Measurements from ENCODE around the gene CD300A.

The CD300A gene

DNA sequence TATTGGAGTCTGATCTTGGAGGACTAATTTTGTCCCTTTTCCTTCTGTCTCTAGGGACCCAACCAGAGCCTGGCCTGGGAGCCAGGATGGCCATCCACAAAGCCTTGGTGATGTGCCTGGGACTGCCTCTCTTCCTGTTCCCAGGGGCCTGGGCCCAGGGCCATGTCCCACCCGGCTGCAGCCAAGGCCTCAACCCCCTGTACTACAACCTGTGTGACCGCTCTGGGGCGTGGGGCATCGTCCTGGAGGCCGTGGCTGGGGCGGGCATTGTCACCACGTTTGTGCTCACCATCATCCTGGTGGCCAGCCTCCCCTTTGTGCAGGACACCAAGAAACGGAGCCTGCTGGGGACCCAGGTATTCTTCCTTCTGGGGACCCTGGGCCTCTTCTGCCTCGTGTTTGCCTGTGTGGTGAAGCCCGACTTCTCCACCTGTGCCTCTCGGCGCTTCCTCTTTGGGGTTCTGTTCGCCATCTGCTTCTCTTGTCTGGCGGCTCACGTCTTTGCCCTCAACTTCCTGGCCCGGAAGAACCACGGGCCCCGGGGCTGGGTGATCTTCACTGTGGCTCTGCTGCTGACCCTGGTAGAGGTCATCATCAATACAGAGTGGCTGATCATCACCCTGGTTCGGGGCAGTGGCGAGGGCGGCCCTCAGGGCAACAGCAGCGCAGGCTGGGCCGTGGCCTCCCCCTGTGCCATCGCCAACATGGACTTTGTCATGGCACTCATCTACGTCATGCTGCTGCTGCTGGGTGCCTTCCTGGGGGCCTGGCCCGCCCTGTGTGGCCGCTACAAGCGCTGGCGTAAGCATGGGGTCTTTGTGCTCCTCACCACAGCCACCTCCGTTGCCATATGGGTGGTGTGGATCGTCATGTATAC is 26.5 kb upstream of the CD300A start:
- no peak for DNase-seq (ENCODE audit: low read depth in 2 of 2)

- no peak for DNase-seq (ENCODE audit: low read depth in 2 of 2)
Measured at GRCh38 chr17:74441537-74441936, 24.9 kb upstream of the CD300A start.

GRCh38 chr17:74442291-74442669 is 24.2 kb upstream of the CD300A start:
- no peak for DNase-seq (ENCODE audit: low read depth in 2 of 2)

DNA sequence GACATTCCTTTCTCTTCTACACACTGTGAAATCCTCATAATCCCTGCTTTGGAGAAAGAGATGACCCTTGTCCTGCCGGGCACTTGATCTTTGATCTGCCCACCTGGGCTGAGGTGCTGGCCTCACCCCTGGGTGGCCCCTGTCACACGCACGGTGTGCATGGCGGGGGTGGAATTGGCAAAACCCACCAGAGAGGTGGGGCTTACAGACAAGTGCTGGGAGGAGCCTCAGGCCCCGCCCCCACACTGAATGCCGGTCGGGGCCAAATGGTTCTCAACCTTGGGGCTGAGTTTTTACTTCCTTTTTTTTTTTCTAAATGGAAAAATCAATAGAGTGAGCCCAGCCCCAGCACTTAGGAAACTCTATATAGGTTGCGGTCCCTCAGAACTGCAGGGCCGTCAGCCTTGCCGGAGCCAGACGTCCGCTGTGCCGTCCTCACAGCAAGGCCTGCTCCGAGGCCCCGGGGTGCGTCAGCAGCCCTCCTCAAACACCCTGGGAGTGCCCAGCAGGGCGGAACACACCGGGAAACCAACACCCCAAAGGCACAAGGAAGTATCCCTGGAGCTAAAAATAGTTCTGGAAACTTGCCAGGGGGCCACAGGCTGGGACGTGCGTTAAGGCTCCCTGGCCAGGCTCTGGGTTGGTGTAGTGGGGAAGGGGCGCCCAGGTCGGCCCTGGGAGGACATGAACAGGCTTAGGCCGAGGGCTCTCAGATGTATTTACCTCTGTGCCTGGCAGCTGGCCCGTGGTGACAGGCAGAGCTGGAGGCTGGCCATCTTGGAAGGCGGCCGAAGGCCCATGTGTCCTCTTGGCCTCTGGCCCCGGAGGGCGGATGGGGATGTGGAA is 23.5 kb upstream of the CD300A start:
- no peak for DNase-seq (ENCODE audit: low read depth in 2 of 2)

- DNase-seq (ENCODE audit: low read depth in 2 of 2), result no peak
Measured at GRCh38 chr17:74443516-74444296, 22.7 kb upstream of the CD300A start.

DNA sequence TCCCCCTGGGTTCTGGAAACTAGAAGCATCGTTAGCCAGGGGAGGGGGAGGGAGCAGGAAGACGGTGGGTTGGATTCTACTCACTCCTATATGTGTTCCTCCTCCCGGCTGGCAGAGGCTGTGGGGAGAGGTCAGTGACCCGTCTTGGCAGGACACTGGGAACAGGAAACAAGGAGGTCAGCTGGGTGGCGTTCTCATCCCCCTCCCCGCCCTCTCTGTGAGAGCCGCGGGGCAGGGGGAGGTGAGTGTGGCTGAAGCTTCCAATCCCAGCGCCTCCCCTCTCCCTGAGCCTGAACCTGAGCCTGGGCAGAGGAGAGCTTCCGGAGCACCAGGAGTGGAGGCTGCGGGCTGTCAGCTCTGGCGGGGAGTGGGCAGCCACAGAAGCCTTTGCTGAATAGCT is 22.0 kb upstream of the CD300A start:
- DNase-seq (ENCODE audit: low read depth in 2 of 2), result no peak

DNA sequence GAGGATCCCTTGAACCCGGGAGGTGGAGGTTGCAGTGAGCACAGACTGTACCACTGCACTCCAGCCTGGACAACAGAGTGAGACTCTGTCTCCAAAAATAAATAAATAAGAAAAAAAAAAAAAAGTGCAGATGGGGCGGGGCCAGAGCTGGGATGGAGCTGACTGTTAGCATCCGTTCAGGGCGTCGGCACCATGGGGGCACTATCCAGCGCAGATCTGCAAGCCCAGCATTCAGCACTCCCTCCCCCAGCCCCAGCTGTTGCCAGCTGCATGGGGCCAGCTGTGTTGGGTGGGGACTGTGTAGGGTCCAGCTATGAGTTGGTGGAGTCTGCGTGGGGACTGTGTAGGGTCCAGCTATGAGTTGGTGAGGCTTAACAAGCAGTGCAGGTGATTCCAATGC is 21.3 kb upstream of the CD300A start:
- no peak for DNase-seq (ENCODE audit: low read depth in 2 of 2)

- DNase-seq (ENCODE audit: low read depth in 2 of 2), result no peak
Measured at GRCh38 chr17:74446551-74447500, 19.6 kb upstream of the CD300A start.

DNA sequence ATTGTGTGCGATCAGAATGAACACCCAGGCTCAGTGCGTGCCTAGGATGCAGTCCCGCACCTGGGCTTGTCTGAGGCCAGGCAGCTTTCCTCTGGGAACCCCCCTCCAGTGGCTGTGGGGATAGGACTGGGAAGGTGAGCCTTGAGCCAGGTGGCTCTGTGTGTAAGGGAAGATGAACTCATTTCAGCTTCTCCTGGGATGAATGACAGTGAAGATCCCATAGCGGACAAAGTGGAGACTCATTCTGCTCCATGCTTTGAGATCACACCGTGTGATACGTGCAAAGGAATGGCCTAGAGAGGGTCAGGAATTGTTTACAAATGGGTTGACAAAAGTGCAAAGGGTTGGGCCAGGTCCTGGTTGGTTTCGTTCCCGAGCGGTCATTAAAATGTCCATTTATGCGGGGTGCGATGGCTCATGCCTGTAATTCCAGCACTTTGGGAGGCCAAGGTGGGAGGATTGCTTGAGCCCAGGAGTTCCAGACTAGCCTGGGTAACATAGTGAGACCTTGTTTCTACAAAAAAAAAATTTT is 18.7 kb upstream of the CD300A start:
- DNase-seq (ENCODE audit: low read depth in 2 of 2), result no peak

DNA sequence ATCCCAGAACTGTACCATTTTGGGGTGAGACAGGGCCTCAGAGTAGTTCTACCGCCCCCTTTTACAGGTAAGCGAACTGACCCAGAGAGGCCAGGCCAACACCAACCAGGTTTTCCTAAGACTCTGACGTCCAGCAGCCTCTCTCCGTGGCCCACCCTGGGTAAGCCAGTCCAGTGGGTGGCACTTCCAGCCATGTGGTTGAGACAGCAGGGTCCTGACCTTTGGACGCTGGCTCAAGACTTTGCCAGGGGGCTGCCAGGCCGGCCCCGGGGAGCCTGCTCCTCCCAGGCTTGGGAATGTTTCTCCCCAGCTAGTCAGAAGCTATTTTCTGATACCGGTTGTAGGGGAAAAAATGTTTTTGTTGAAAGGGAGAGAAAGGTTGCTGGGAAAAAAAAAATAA is 17.7 kb upstream of the CD300A start:
- DNase-seq (ENCODE audit: low read depth in 2 of 2), result no peak

GRCh38 chr17:74449306-74449705 is 17.1 kb upstream of the CD300A start:
- no peak for DNase-seq (ENCODE audit: low read depth in 2 of 2)

GRCh38 chr17:74449773-74450172 is 16.7 kb upstream of the CD300A start:
- DNase-seq (ENCODE audit: low read depth in 2 of 2), result no peak

DNA sequence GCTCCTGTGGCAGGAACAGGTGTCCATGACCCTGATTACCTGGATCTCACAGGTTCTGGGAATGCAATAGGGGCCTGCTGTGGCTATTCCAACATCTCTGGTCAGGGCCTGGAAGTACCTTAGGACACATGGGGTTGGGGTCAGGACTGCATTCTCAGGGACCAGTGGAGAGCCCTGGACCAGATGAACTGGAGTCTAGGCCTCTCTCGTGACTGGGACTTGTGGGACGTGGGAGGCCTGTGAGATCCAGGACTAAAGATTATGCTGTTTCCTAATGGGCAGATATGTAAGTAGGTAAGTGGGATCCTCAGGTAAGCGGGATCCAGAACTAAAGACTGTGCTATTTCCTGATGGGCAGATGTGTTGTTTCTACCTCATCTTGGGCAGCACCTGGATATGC is 16.2 kb upstream of the CD300A start:
- DNase-seq (ENCODE audit: low read depth in 2 of 2), result no peak

- no peak for DNase-seq (ENCODE audit: low read depth in 2 of 2)
Measured at GRCh38 chr17:74450925-74451403, 15.5 kb upstream of the CD300A start.

GRCh38 chr17:74451557-74451956 is 14.9 kb upstream of the CD300A start:
- DNase-seq (ENCODE audit: low read depth in 2 of 2), result no peak

DNA sequence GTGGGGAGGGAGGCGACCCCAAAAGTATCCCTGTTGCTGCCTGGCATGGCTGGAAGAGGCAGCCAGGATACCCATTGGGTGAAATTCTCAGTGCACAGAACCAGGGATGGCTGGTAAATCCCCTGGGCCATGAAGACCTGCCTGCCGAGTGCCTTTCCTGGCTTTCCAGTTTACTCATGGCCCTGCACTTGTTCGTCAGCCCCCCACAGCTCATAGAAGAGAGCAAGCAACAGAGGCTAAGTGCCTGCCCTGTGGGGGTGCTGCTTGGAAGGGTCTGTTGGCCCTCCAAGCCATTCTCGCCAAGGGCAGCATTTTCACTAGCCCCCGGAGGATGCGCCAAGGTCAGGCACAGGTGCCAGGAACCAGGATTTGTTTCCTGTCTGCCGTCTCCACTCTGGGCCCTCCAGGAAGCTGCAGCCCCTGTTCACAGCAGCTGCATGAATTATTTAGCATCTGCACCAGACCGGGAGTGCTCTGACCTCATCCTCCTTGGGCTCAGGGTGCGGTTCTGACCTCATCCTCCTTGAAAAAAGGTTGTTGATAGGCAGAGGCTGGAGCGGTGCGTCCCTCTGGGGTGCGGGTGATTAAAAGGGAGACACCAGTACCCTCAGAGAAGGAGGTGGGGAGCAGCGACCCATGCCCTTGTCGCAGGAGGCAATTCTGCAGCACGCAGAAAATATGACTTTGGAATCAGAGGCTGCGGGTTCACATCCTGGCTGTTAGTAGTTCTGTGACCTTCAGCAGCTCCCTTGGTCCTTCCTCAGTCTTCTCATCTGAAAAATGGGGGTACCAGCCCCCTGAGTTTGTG is 14.2 kb upstream of the CD300A start:
- DNase-seq (ENCODE audit: low read depth in 2 of 2), result no peak

DNA sequence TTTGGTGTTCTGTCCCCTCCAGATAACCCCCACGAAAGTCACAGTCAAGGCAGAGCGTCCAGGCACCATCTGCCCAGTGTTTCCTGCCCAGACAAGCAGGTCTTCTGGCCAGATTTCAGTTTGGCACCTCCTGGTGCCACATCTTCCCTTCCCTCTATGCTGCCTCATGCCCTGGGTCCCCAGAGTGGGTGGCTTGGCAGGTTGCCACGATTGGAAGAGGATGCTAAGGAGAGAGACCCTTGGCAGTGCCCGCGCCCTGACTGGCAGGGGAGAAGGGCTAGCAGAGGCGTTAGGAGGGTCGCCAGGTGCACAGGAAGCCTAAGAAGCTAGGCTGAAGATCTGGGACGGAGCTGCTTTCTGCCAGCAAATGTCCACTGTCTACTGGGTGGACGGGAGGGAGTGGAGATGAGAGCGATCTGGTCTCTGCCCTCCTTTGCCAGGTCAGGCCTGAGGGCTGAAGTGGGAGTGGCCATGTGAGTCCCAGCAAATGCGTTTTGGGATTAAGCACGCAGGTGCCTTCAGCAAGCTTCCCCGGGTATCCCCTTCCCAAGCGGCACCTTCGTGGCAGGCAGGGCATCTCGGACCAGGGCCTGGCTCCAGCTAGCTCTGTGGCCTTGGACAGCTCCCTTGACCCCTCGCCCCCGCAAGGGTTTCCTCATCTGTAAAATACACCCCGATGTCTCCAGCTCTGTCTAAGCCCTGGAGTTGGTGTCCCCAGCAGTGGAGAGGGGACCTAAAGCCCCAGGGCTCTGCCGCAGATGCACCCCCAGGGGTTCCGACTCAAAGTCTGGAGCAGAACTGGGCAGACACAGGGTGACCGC is 13.4 kb upstream of the CD300A start:
- no peak for DNase-seq (ENCODE audit: low read depth in 2 of 2)

- peak in 1 of 2 donors; percentile 52 for DNase-seq (ENCODE audit: low read depth in 2 of 2)
Measured at GRCh38 chr17:74453665-74454196, 12.7 kb upstream of the CD300A start.
